Naive thymus-derived CD4-positive, alpha-beta T cell (primary cell): ENCODE measurements around the gene CAMK2D. TPM values are rescaled to one million over a fixed set of nuclear protein-coding genes. Genes with fewer than 3 reads are reported as not detected.
"Not testable (repeated sequence)": the region's sequence is repeated elsewhere in the genome, so short reads cannot be mapped to it uniquely, and the experiment has no call there.

Experiments used
- ATAC-seq: fragments of 150-1000 bp; cut with Tn5 transposase; 2 replicates; pipeline ENCODE4 v1.10.0; 2021; ENCODE audit warnings: mild to moderate bottlenecking, moderate library complexity
- CTCF ChIA-PET: fragments of 350-600 bp; sonication (Branson Sonifier 250); formaldehyde crosslinking; loops from one replicate; lab custom pipeline; 2021; ENCODE audit warnings: antibody characterized with exemption; lab: Charles Lee
- POLR2A ChIA-PET: fragments of 350-600 bp; sonication (Branson Sonifier 250); formaldehyde crosslinking; loops from one replicate; lab custom pipeline; 2021; ENCODE audit warnings: antibody characterized with exemption, inconsistent platforms; lab: Charles Lee
- DNase-seq, 9 donors: peaks; one replicate each; pipeline versions ENCODE4 v3.0.0 to v3.0.0-alpha.2; 2020 to 2022; ENCODE audit warnings: mixed read lengths in 1 of 9
- H3K27ac ChIP-seq: one replicate; pipeline ENCODE4 v1.7.0; 2013; ENCODE audit warnings: mild to moderate bottlenecking, low read depth, low read length, moderate library complexity
- H3K27me3 ChIP-seq, 2 donors: one replicate each; pipeline ENCODE4 v1.7.0; 2013; ENCODE audit warnings: low read length in 2 of 2, mild to moderate bottlenecking in 2 of 2, moderate library complexity in 2 of 2; ENCODE audit not compliant: control insufficient read depth in 2 of 2, insufficient read depth in 2 of 2
- H3K36me3 ChIP-seq, 3 experiments: 1 replicate in 2 of 3; 2 replicates in 1 of 3; pipeline ENCODE4 v1.7.0; 2013; ENCODE audit warnings: low read length in 3 of 3, mild to moderate bottlenecking in 3 of 3, moderate library complexity in 1 of 3; ENCODE audit not compliant: insufficient read depth in 3 of 3, control insufficient read depth in 2 of 3
- H3K4me1 ChIP-seq, 2 donors: one replicate each; pipeline ENCODE4 v1.7.0; 2013; ENCODE audit warnings: low read length in 2 of 2, mild to moderate bottlenecking in 2 of 2, moderate library complexity in 1 of 2; ENCODE audit not compliant: control insufficient read depth in 2 of 2, insufficient read depth in 2 of 2
- H3K4me3 ChIP-seq: 2 replicates; pipeline ENCODE4 v1.7.0; 2013; ENCODE audit warnings: mild to moderate bottlenecking, low read length
- H3K9me3 ChIP-seq, 3 experiments: 1 replicate in 2 of 3; 2 replicates in 1 of 3; pipeline ENCODE4 v1.7.0; 2013; ENCODE audit warnings: low read length in 3 of 3; ENCODE audit not compliant: control insufficient read depth in 2 of 3
- H3K27ac Mint-ChIP-seq, 9 donors: one replicate each; pipeline ENCODE4 v1.8.0; 2020 to 2022; ENCODE audit warnings: mixed read lengths in 9 of 9, mild to moderate bottlenecking in 8 of 9, moderate library complexity in 5 of 9, inconsistent platforms in 2 of 9
- H3K27me3 Mint-ChIP-seq, 5 donors: one replicate each; pipeline ENCODE4 v1.8.0; 2021 to 2022; ENCODE audit warnings: mixed read lengths in 5 of 5, mild to moderate bottlenecking in 1 of 5
- H3K36me3 Mint-ChIP-seq, 5 donors: one replicate each; pipeline ENCODE4 v1.8.0; 2020 to 2022; ENCODE audit warnings: mixed read lengths in 5 of 5, mild to moderate bottlenecking in 3 of 5, inconsistent platforms in 1 of 5
- H3K4me1 Mint-ChIP-seq, 7 donors: one replicate each; pipeline ENCODE4 v1.8.0; 2020 to 2022; ENCODE audit warnings: mixed read lengths in 7 of 7, mild to moderate bottlenecking in 3 of 7, inconsistent platforms in 1 of 7
- H3K4me3 Mint-ChIP-seq, 10 donors: one replicate each; pipeline ENCODE4 v1.8.0; 2020 to 2022; ENCODE audit warnings: mild to moderate bottlenecking in 10 of 10, mixed read lengths in 10 of 10, moderate library complexity in 6 of 10, inconsistent platforms in 2 of 10
- H3K9me3 Mint-ChIP-seq, 11 donors: one replicate each; pipeline ENCODE4 v1.8.0; 2020 to 2022; ENCODE audit warnings: mixed read lengths in 11 of 11, mild to moderate bottlenecking in 4 of 11, inconsistent platforms in 1 of 11, moderate library complexity in 1 of 11
- intact Hi-C, 2 donors: fragments of 100-400 bp; cut with micrococcal nuclease; formaldehyde crosslinking; loops; one replicate each; pipeline ENCODE4 v1.15.1; 2023
- polyA plus RNA-seq, 2 donors: library from polyadenylated mRNA; unstranded; fragments of 300-500 nt; fragmentation: Illumina TruSeq; gene quantifications; one replicate each; pipeline ENCODE4 v1.2.3, GENCODE V29; 2021
- total RNA-seq, 6 experiments: library from RNA in 5 of 6; stranded (reverse) in 5 of 6; gene quantifications; 1 replicate in 5 of 6; 2 replicates in 1 of 6; pipeline ENCODE4 v1.2.3 and lab custom pipeline; 2021 to 2026

The CAMK2D gene
- total and polyA plus RNA-seq, 7 experiments from 2014 or later = 13.5 to 41.2 (median 36.1) TPM

GRCh38 chr4:113769744-113770143 lies 8.2 kb upstream of the CAMK2D start:
- H3K27me3 Mint-ChIP-seq = no peaks in the 10 kb centered on the region
- DNase-seq (no peak), ATAC-seq (no peak)
- peaks cover 2 to 32% (median 14%) of the 10 kb centered on the region in 7 donors for H3K4me1 Mint-ChIP-seq
- no peaks in the 10 kb centered on the region for H3K9me3 Mint-ChIP-seq
- POLR2A ChIA-PET = no interaction called here
- intact Hi-C loops = loop anchor here (1.0 to 10.0 kb wide), 3 partner anchors 35 to 925 kb away; no protein-coding TSS in a partner anchor
- H3K36me3 ChIP-seq = no peaks in the 10 kb centered on the region
- CTCF ChIA-PET = interaction anchor here (0.6 kb wide), 1 partner anchor 61 kb away, joined by 3 read pairs; no protein-coding TSS in a partner anchor
- no peak overlapping the region for H3K27ac ChIP-seq
- H3K9me3 ChIP-seq = no peaks in the 10 kb centered on the region
- no peak overlapping the region for H3K4me3 Mint-ChIP-seq
- peaks cover 0 to 4% (median 0%) of the 10 kb centered on the region in 5 donors for H3K36me3 Mint-ChIP-seq
- H3K4me1 ChIP-seq = peaks cover 0 to 3% of the 10 kb centered on the region in 2 donors
- no peaks in the 10 kb centered on the region for H3K27me3 ChIP-seq
- H3K4me3 ChIP-seq = no peak overlapping the region
- no peak overlapping the region for H3K27ac Mint-ChIP-seq

DNA sequence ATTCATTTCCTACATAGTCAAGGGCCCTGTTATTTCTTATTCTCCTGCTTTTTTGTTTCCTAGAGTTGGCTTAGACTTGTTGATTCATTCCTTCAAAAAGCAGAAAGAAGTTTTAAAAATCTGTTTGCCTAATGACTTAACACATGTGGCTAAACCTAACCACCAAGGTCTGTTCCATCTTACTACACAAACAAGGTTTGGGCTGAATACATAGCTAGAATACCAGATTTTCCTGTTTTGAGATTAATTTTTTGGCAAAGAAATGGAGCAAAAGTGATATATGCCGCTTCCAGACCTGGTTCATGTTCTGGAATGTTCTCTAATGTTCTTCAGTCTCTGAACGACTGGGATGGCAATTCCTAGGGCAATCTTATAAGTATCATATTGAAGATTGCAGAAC lies 7.4 kb upstream of the CAMK2D start:
- ChIA-PET POLR2A (interaction anchor here (0.5 kb wide), 1 partner anchor 26 kb away, joined by 3 read pairs; no protein-coding TSS in a partner anchor), CTCF (interaction anchor here (0.6 to 2.3 kb wide), 3 partner anchors 12 to 615 kb away, joined by 3 to 6 read pairs (median 3); no protein-coding TSS in a partner anchor)
- H3K27me3 Mint-ChIP-seq = no peaks in the 10 kb centered on the region

GRCh38 chr4:113766882-113767281 lies 5.3 kb upstream of the CAMK2D start:
- DNase-seq = no peak
- intact Hi-C loops = loop anchor here in 1 of 2 donors (10.0 kb wide), 2 partner anchors 618 to 928 kb away; no protein-coding TSS in a partner anchor
- no peaks in the 10 kb centered on the region for H3K9me3 ChIP-seq
- ChIA-PET CTCF (interaction anchor here (2.3 kb wide), 1 partner anchor 14 kb away, joined by 6 read pairs; no protein-coding TSS in a partner anchor), POLR2A (interaction anchor here (0.6 kb wide), 1 partner anchor 140 kb away, joined by 3 read pairs; no protein-coding TSS in a partner anchor)
- no peak overlapping the region for H3K27ac Mint-ChIP-seq
- peaks cover 0 to 33% (median 14%) of the 10 kb centered on the region in 7 donors for H3K4me1 Mint-ChIP-seq
- no peak overlapping the region for H3K4me3 Mint-ChIP-seq
- H3K9me3 Mint-ChIP-seq = peaks cover 0 to 5% (median 0%) of the 10 kb centered on the region in 11 donors
- no peak overlapping the region for H3K4me3 ChIP-seq
- peaks cover 5 to 6% of the 10 kb centered on the region in 2 donors for H3K4me1 ChIP-seq
- H3K27ac ChIP-seq = no peak overlapping the region
- H3K27me3 ChIP-seq = no peaks in the 10 kb centered on the region
- H3K27me3 Mint-ChIP-seq = peaks cover 0 to 3% (median 0%) of the 10 kb centered on the region in 5 donors
- no peaks in the 10 kb centered on the region for H3K36me3 ChIP-seq
- no peak for ATAC-seq
- no peaks in the 10 kb centered on the region for H3K36me3 Mint-ChIP-seq

More for the DNA sequence above, 7.4 kb upstream of the CAMK2D start:
- Histone ChIP-seq H3K9me3 (no peaks in the 10 kb centered on the region), H3K36me3 (no peaks in the 10 kb centered on the region), H3K4me1 (peaks cover 0 to 3% of the 10 kb centered on the region in 2 donors), H3K27me3 (no peaks in the 10 kb centered on the region), H3K4me3 (no peak overlapping the region), H3K27ac (no peak overlapping the region)
- H3K4me3 Mint-ChIP-seq = no peak overlapping the region
- peaks cover 2 to 32% (median 17%) of the 10 kb centered on the region in 7 donors for H3K4me1 Mint-ChIP-seq
- intact Hi-C loops = loop anchor here in 1 of 2 donors (10.0 kb wide), 2 partner anchors 616 to 926 kb away; no protein-coding TSS in a partner anchor
- H3K36me3 Mint-ChIP-seq = peaks cover 0 to 4% (median 0%) of the 10 kb centered on the region in 5 donors
- DNase-seq (no peak), ATAC-seq (no peak)
- H3K9me3 Mint-ChIP-seq = no peaks in the 10 kb centered on the region
- no peak overlapping the region for H3K27ac Mint-ChIP-seq

- H3K36me3 ChIP-seq = no peaks in the 10 kb centered on the region
- H3K4me3 ChIP-seq = no peak overlapping the region
- peaks cover 5 to 6% of the 10 kb centered on the region in 2 donors for H3K4me1 ChIP-seq
- peak overlapping the region in 4 of 9 donors; percentile 51 to 73 (median 64) for H3K27ac Mint-ChIP-seq
- H3K9me3 Mint-ChIP-seq = peaks cover 0 to 7% (median 0%) of the 10 kb centered on the region in 11 donors
- H3K36me3 Mint-ChIP-seq = peaks cover 0 to 6% (median 0%) of the 10 kb centered on the region in 5 donors
- no peaks in the 10 kb centered on the region for H3K27me3 ChIP-seq
- peaks cover 0 to 3% (median 0%) of the 10 kb centered on the region in 5 donors for H3K27me3 Mint-ChIP-seq
- POLR2A ChIA-PET = no interaction called here
- CTCF ChIA-PET = no interaction called here
- H3K9me3 ChIP-seq = no peaks in the 10 kb centered on the region
- no peak overlapping the region for H3K4me3 Mint-ChIP-seq
- H3K27ac ChIP-seq = no peak overlapping the region
- H3K4me1 Mint-ChIP-seq = peaks cover 8 to 29% (median 20%) of the 10 kb centered on the region in 7 donors
- no peak for DNase-seq
- intact Hi-C loops = loop anchor here (5.0 to 10.0 kb wide), 5 partner anchors 317 to 1532 kb away; partner anchors contain the start of genes AP1AR (in 1 of the 2) and TIFA (in 1 of the 2)
- no peak for ATAC-seq
Measured at GRCh38 chr4:113764720-113765264, 3.3 kb upstream of the CAMK2D start.

GRCh38 chr4:113763923-113764322 lies 2.4 kb upstream of the CAMK2D start:
- H3K9me3 Mint-ChIP-seq, DNase-seq, H3K27me3 ChIP-seq, H3K36me3 Mint-ChIP-seq, H3K27me3 Mint-ChIP-seq, CTCF ChIA-PET, ATAC-seq, H3K4me3 ChIP-seq, H3K9me3 ChIP-seq, H3K36me3 ChIP-seq, POLR2A ChIA-PET, H3K4me3 Mint-ChIP-seq: not testable (repeated sequence)
- Mint-ChIP-seq H3K27ac (peak overlapping the region in 6 of 9 donors; percentile 7 to 99 (median 54)), H3K4me1 (peaks cover 9 to 34% (median 29%) of the 10 kb centered on the region in 7 donors)
- intact Hi-C loops = loop anchor here (2.0 to 10.0 kb wide), 9 partner anchors 61 to 1619 kb away; partner anchors contain the start of genes AP1AR (in 1 of the 2), FAM241A (in 1 of the 2) and TIFA (in 1 of the 2)
- H3K27ac ChIP-seq = peak overlapping the region; percentile 93
- H3K4me1 ChIP-seq = peaks cover 5 to 12% of the 10 kb centered on the region in 2 donors

DNA sequence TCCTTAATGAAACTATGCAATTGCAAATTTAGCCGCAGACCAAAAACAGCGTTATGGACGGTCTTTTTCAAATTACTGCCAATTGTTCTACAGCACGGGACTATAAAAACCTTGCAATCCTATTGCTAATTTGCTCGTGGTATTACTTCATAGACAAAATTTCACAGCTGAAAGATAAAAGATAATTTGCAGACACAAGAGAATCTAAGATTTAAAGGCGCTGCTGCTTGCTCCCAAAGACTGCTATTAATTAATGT lies 1.4 kb upstream of the CAMK2D start:
- Mint-ChIP-seq H3K27ac (peak overlapping the region; percentile 96 to 100 (median 98)), H3K27me3 (peaks cover 0 to 3% (median 0%) of the 10 kb centered on the region in 5 donors), H3K36me3 (peaks cover 0 to 11% (median 0%) of the 10 kb centered on the region in 5 donors), H3K9me3 (peaks cover 0 to 7% (median 0%) of the 10 kb centered on the region in 11 donors), H3K4me3 (peak overlapping the region; percentile 92 to 100 (median 94)), H3K4me1 (peaks cover 13 to 43% (median 38%) of the 10 kb centered on the region in 7 donors)
- no peaks in the 10 kb centered on the region for H3K36me3 ChIP-seq
- no peak for DNase-seq
- CTCF ChIA-PET = no interaction called here
- ATAC-seq = no peak
- no peaks in the 10 kb centered on the region for H3K27me3 ChIP-seq
- H3K27ac ChIP-seq = peak overlapping the region; percentile 93
- POLR2A ChIA-PET = interaction anchor here (0.9 to 2.0 kb wide), 3 partner anchors 10 to 73 kb away, joined by 3 to 8 read pairs (median 3); no protein-coding TSS in a partner anchor
- H3K9me3 ChIP-seq = no peaks in the 10 kb centered on the region
- H3K4me1 ChIP-seq = peaks cover 5 to 18% of the 10 kb centered on the region in 2 donors
- intact Hi-C loops = loop anchor here (2.0 to 10.0 kb wide), 9 partner anchors 62 to 1618 kb away; partner anchors contain the start of genes AP1AR (in 1 of the 2), FAM241A (in 1 of the 2) and TIFA (in 1 of the 2)
- peak overlapping the region; percentile 97 for H3K4me3 ChIP-seq
